ENCODE measurements around the gene OR6V1. TPM values are rescaled to one million over a fixed set of nuclear protein-coding genes. Genes with fewer than 3 reads are reported as not detected.
"Not testable (repeated sequence)": the region's sequence is repeated elsewhere in the genome, so short reads cannot be mapped to it uniquely, and the experiment has no call there.

Gene OR6V1
- total RNA-seq, 2 experiments from 2014 or later, result not detected

- no peaks in the 10 kb centered on the region for H3K9me3 Mint-ChIP-seq
These were observed 21.4 kb downstream of the OR6V1 start for GRCh38 chr7:143073556-143073955.

GRCh38 chr7:143074141-143074540, 22.0 kb downstream of the OR6V1 start:
- Histone ChIP-seq H3K4me1 (ENCODE audit: insufficient read depth, low read length) (no peaks in the 10 kb centered on the region), H3K4me3 (ENCODE audit: low read length) (no peak overlapping the region), H3K27ac (ENCODE audit: low read depth in 1 of 2, low read length in 2 of 2) (no peak overlapping the region), H3K36me3 (ENCODE audit: insufficient read depth, low read length) (no peaks in the 10 kb centered on the region), H3K27me3 (ENCODE audit: control insufficient read depth in 1 of 2, insufficient read depth in 2 of 2, low read length in 2 of 2) (peaks cover 3 to 4% of the 10 kb centered on the region in 2 experiments), H3K9me3 (ENCODE audit: control insufficient read depth in 1 of 2, insufficient read depth in 1 of 2, low read length in 2 of 2) (no peaks in the 10 kb centered on the region)
- H3K27ac Mint-ChIP-seq, result no peak overlapping the region
- no peak for ATAC-seq (ENCODE audit: poor library complexity)
- ChIA-PET POLR2A (no interaction called here), CTCF (no interaction called here)
- H3K36me3 Mint-ChIP-seq (ENCODE audit: low read depth), result no peaks in the 10 kb centered on the region
- no peak for TF ChIP-seq CTCF (IDR thresholded peaks at IDR 0.05)
- intact Hi-C loops (cut with DNase I, micrococcal nuclease), result no loop called here
- no peaks in the 10 kb centered on the region for H3K4me1 Mint-ChIP-seq (ENCODE audit: low read depth)
- no peaks in the 10 kb centered on the region for H3K9me3 Mint-ChIP-seq
- DNase-seq, result no peak
- no peak overlapping the region for H3K4me3 Mint-ChIP-seq
- peaks cover 37% of the 10 kb centered on the region for H3K27me3 Mint-ChIP-seq

More at GRCh38 chr7:143073556-143073955, 21.4 kb downstream of the OR6V1 start:
- Histone ChIP-seq H3K4me3 (ENCODE audit: low read length) (no peak overlapping the region), H3K27ac (ENCODE audit: low read depth in 1 of 2, low read length in 2 of 2) (no peak overlapping the region), H3K27me3 (ENCODE audit: control insufficient read depth in 1 of 2, insufficient read depth in 2 of 2, low read length in 2 of 2) (peaks cover 3 to 4% of the 10 kb centered on the region in 2 experiments), H3K9me3 (ENCODE audit: control insufficient read depth in 1 of 2, insufficient read depth in 1 of 2, low read length in 2 of 2) (no peaks in the 10 kb centered on the region), H3K36me3 (ENCODE audit: insufficient read depth, low read length) (no peaks in the 10 kb centered on the region), H3K4me1 (ENCODE audit: insufficient read depth, low read length) (no peaks in the 10 kb centered on the region)
- no peaks in the 10 kb centered on the region for H3K36me3 Mint-ChIP-seq (ENCODE audit: low read depth)
- H3K27ac Mint-ChIP-seq, result no peak overlapping the region
- intact Hi-C loops (cut with DNase I, micrococcal nuclease), result no loop called here
- H3K4me1 Mint-ChIP-seq (ENCODE audit: low read depth), result no peaks in the 10 kb centered on the region
- ChIA-PET CTCF (no interaction called here), POLR2A (no interaction called here)
- no peak for ATAC-seq (ENCODE audit: poor library complexity)
- no peak overlapping the region for H3K4me3 Mint-ChIP-seq
- DNase-seq, result no peak
- TF ChIP-seq CTCF (IDR thresholded peaks at IDR 0.05), result no peak
- peaks cover 40% of the 10 kb centered on the region for H3K27me3 Mint-ChIP-seq

- DNase-seq, result no peak
- CTCF ChIA-PET, result no interaction called here
- no peaks in the 10 kb centered on the region for H3K36me3 Mint-ChIP-seq (ENCODE audit: low read depth)
These were observed 33.0 kb downstream of the OR6V1 start for GRCh38 chr7:143085109-143085508.

GRCh38 chr7:143085610-143086009, 33.5 kb downstream of the OR6V1 start:
- H3K27me3 ChIP-seq (ENCODE audit: control insufficient read depth in 1 of 2, insufficient read depth in 2 of 2, low read length in 2 of 2); ATAC-seq (ENCODE audit: poor library complexity); H3K4me1 Mint-ChIP-seq (ENCODE audit: low read depth); H3K4me3 ChIP-seq (ENCODE audit: low read length); H3K4me1 ChIP-seq (ENCODE audit: insufficient read depth, low read length); POLR2A ChIA-PET; H3K27ac Mint-ChIP-seq; H3K27ac ChIP-seq (ENCODE audit: low read depth in 1 of 2, low read length in 2 of 2); H3K36me3 ChIP-seq (ENCODE audit: insufficient read depth, low read length); DNase-seq; H3K4me3 Mint-ChIP-seq; intact Hi-C loops (cut with DNase I, micrococcal nuclease); H3K9me3 ChIP-seq (ENCODE audit: control insufficient read depth in 1 of 2, insufficient read depth in 1 of 2, low read length in 2 of 2); H3K36me3 Mint-ChIP-seq (ENCODE audit: low read depth): not testable (repeated sequence)
- CTCF ChIA-PET, result interaction anchor here (0.7 kb wide), 1 partner anchor 29 kb away, joined by 3 read pairs; no protein-coding TSS in a partner anchor
- Mint-ChIP-seq H3K27me3 (peaks cover 22% of the 10 kb centered on the region), H3K9me3 (peaks cover 10% of the 10 kb centered on the region)

More at GRCh38 chr7:143085109-143085508, 33.0 kb downstream of the OR6V1 start:
- no peak overlapping the region for H3K4me3 Mint-ChIP-seq
- Histone ChIP-seq H3K4me1 (ENCODE audit: insufficient read depth, low read length) (no peaks in the 10 kb centered on the region), H3K4me3 (ENCODE audit: low read length) (no peak overlapping the region), H3K27me3 (ENCODE audit: control insufficient read depth in 1 of 2, insufficient read depth in 2 of 2, low read length in 2 of 2) (no peaks in the 10 kb centered on the region), H3K27ac (ENCODE audit: low read depth in 1 of 2, low read length in 2 of 2) (no peak overlapping the region), H3K9me3 (ENCODE audit: control insufficient read depth in 1 of 2, insufficient read depth in 1 of 2, low read length in 2 of 2) (peaks cover 0 to 8% of the 10 kb centered on the region in 2 experiments), H3K36me3 (ENCODE audit: insufficient read depth, low read length) (no peaks in the 10 kb centered on the region)
- H3K4me1 Mint-ChIP-seq (ENCODE audit: low read depth), result no peaks in the 10 kb centered on the region
- intact Hi-C loops (cut with DNase I, micrococcal nuclease), result no loop called here
- ATAC-seq (ENCODE audit: poor library complexity), result no peak
- no peak for TF ChIP-seq CTCF (IDR thresholded peaks at IDR 0.05)
- H3K27me3 Mint-ChIP-seq, result peaks cover 21% of the 10 kb centered on the region
- POLR2A ChIA-PET, result no interaction called here
- peaks cover 10% of the 10 kb centered on the region for H3K9me3 Mint-ChIP-seq
- no peak overlapping the region for H3K27ac Mint-ChIP-seq

- ATAC-seq (ENCODE audit: poor library complexity); intact Hi-C loops (cut with DNase I, micrococcal nuclease); POLR2A ChIA-PET: not testable (repeated sequence)
These were observed 36.5 kb downstream of the OR6V1 start for GRCh38 chr7:143088549-143089231.

More at GRCh38 chr7:143088549-143089231, 36.5 kb downstream of the OR6V1 start:
- H3K27me3 Mint-ChIP-seq, result peaks cover 21% of the 10 kb centered on the region
- H3K36me3 Mint-ChIP-seq (ENCODE audit: low read depth); H3K4me3 ChIP-seq (ENCODE audit: low read length); H3K4me1 ChIP-seq (ENCODE audit: insufficient read depth, low read length); H3K4me1 Mint-ChIP-seq (ENCODE audit: low read depth); CTCF ChIA-PET; H3K27me3 ChIP-seq (ENCODE audit: control insufficient read depth in 1 of 2, insufficient read depth in 2 of 2, low read length in 2 of 2); H3K27ac Mint-ChIP-seq; H3K9me3 ChIP-seq (ENCODE audit: control insufficient read depth in 1 of 2, insufficient read depth in 1 of 2, low read length in 2 of 2); H3K27ac ChIP-seq (ENCODE audit: low read depth in 1 of 2, low read length in 2 of 2); H3K36me3 ChIP-seq (ENCODE audit: insufficient read depth, low read length); DNase-seq; H3K4me3 Mint-ChIP-seq: not testable (repeated sequence)
- peaks cover 10% of the 10 kb centered on the region for H3K9me3 Mint-ChIP-seq
